K562 (cell line): ENCODE measurements around the gene LRRIQ4. TPM values are rescaled to one million over a fixed set of nuclear protein-coding genes. Genes with fewer than 3 reads are reported as not detected.

ENCODE experiments used
- ATAC-seq: fragments of 200-7000 bp; cut with Tn5 transposase; 3 replicates; pipeline ENCODE4 v1.9.1; 2020; ENCODE audit warnings: moderate library complexity
- BruUV-seq: library from RNA; stranded (reverse); fragments of 400-500 nt; replicated peaks from 2 replicates; lab custom pipeline; 2021; lab: Mats Ljungman, UMichigan
- CTCF ChIA-PET: fragments of 300-600 bp; formaldehyde crosslinking; extraction: SDS; loops from one replicate; lab custom pipeline; 2021; ENCODE audit warnings: low intra/inter-chr PET ratio; lab: Yijun Ruan, JAX
- POLR2A ChIA-PET: fragments of 300-600, 350-650 bp; sonication (Branson Sonifier 250); formaldehyde crosslinking; extraction: SDS; loops from one replicate; lab custom pipeline; 2021; ENCODE audit warnings: antibody characterized with exemption, inconsistent platforms; lab: Yijun Ruan, JAX
- DNase-seq, 4 experiments: peaks; one replicate each; pipeline versions ENCODE4 v3.0.0 to v3.0.0-alpha.2; 2011 to 2018; ENCODE audit warnings: low spot score in 3 of 4, mixed read lengths in 3 of 4; ENCODE audit errors: extremely low read depth in 1 of 4
- FAIRE-seq: peaks from 2 replicates; lab custom pipeline; 2011; peaks lifted over from hg19 to GRCh38; lab: Jason Lieb, UNC
- H2AFZ ChIP-seq: 2 replicates; pipeline ENCODE4 v1.6.0; 2011; ENCODE audit warnings: low read depth, low read length, control low read depth, inconsistent platforms
- H3K27ac ChIP-seq: fragments of 200-600 bp; 3 replicates; pipeline ENCODE4 v1.8.0; 2011; ENCODE audit warnings: low read depth, mild to moderate bottlenecking, control low read depth, inconsistent platforms, low read length, moderate library complexity, mixed read lengths; ENCODE audit errors: extremely low read depth
- H3K27me3 ChIP-seq, 2 experiments: fragments of 300-600 bp in 1 of 2; 2 replicates in 1 of 2; 3 replicates in 1 of 2; pipeline versions ENCODE4 v1.6.0 to v1.8.0; 2011; ENCODE audit warnings: inconsistent platforms in 2 of 2, low read length in 2 of 2, mild to moderate bottlenecking in 1 of 2, mixed read lengths in 1 of 2, moderate library complexity in 1 of 2; ENCODE audit not compliant: control insufficient read depth in 2 of 2, insufficient read depth in 2 of 2
- H3K36me3 ChIP-seq: fragments of 300-600 bp; 3 replicates; pipeline ENCODE4 v1.8.0; 2011; ENCODE audit warnings: mild to moderate bottlenecking, low read length, inconsistent platforms; ENCODE audit not compliant: control insufficient read depth, insufficient read depth
- H3K4me1 ChIP-seq, 2 experiments: fragments of 200-600 bp in 1 of 2; replicated peaks in 1 of 2; 2 replicates in 1 of 2; 3 replicates in 1 of 2; pipeline versions ENCODE4 v1.5.1 to v1.8.0; 2011; ENCODE audit warnings: inconsistent platforms in 2 of 2, low read length in 2 of 2, mild to moderate bottlenecking in 1 of 2, mixed read lengths in 1 of 2, moderate library complexity in 1 of 2; ENCODE audit not compliant: control insufficient read depth in 2 of 2, insufficient read depth in 2 of 2
- H3K4me2 ChIP-seq: 2 replicates; pipeline ENCODE4 v1.6.1; 2011; ENCODE audit warnings: low read length, control low read depth, inconsistent platforms, mixed read lengths; ENCODE audit not compliant: insufficient read depth
- H3K4me3 ChIP-seq: fragments of 200-600 bp; sonication (generic), shearing (Covaris generic); 2 replicates; pipeline ENCODE4 v1.5.1; 2016; ENCODE audit warnings: control low read depth, inconsistent platforms
- H3K79me2 ChIP-seq: fragments of 200-600 bp; 3 replicates; pipeline ENCODE4 v1.8.0; 2011; ENCODE audit warnings: low read length, inconsistent platforms; ENCODE audit not compliant: control insufficient read depth, insufficient read depth
- H3K9ac ChIP-seq, 2 experiments: 2 replicates each; pipeline versions ENCODE4 v1.6.0 to v1.6.1; 2011; ENCODE audit warnings: low read depth in 2 of 2, low read length in 2 of 2, control low read depth in 1 of 2, inconsistent platforms in 1 of 2, mild to moderate bottlenecking in 1 of 2, mixed read lengths in 1 of 2; ENCODE audit not compliant: insufficient read depth in 1 of 2
- H3K9me1 ChIP-seq: one replicate; pipeline ENCODE4 v1.6.0; 2011; ENCODE audit warnings: inconsistent platforms, mild to moderate bottlenecking, low read length, moderate library complexity; ENCODE audit not compliant: control insufficient read depth, insufficient read depth
- H3K9me3 ChIP-seq: replicated peaks from 2 replicates; pipeline ENCODE4 v1.5.1; 2011; ENCODE audit warnings: low read depth, low read length, inconsistent platforms; ENCODE audit not compliant: control insufficient read depth, insufficient read depth
- H4K20me1 ChIP-seq: replicated peaks from 2 replicates; pipeline ENCODE4 v1.6.1; 2011; ENCODE audit warnings: low read length, inconsistent platforms, mixed read lengths; ENCODE audit not compliant: control insufficient read depth, insufficient read depth
- ASH1L ChIP-seq: fragments of 450-650 bp; IDR thresholded peaks from 2 replicates; pipeline ENCODE4 v1.6.1; 2018; ENCODE audit warnings: borderline replicate concordance, mild to moderate bottlenecking, low read depth; ENCODE audit not compliant: partially characterized antibody
- BRD9 ChIP-seq: fragments of 450-650 bp; IDR thresholded peaks from 2 replicates; pipeline ENCODE4 v1.6.1; 2018; ENCODE audit warnings: low read depth; ENCODE audit not compliant: partially characterized antibody
- EP300 ChIP-seq: IDR thresholded peaks from 2 replicates; pipeline ENCODE4 v1.6.1; 2012; ENCODE audit warnings: low read length, improper control_type of control experiment
- HDAC1 ChIP-seq, 2 experiments: fragments of 450-650 bp; IDR thresholded peaks; 2 replicates each; pipeline ENCODE4 v1.6.1; 2016 to 2017; ENCODE audit warnings: inconsistent platforms in 1 of 2, mild to moderate bottlenecking in 1 of 2, moderate library complexity in 1 of 2
- HNRNPUL1 ChIP-seq: fragments of 200-400 bp; formaldehyde crosslinking; IDR thresholded peaks from 2 replicates; pipeline ENCODE4 v1.6.1; 2017; ENCODE audit warnings: low read length
- IFI16 ChIP-seq: fragments of 250-450 bp; sonication (Bioruptor Pico); IDR thresholded peaks from 2 replicates; pipeline ENCODE4 v2.1.2; 2022; ENCODE audit warnings: mild to moderate bottlenecking, inconsistent platforms
- LARP7 ChIP-seq: fragments of 450-650 bp; IDR thresholded peaks from 2 replicates; pipeline ENCODE4 v1.6.1; 2016
- LEF1 ChIP-seq: fragments of 450-650 bp; IDR thresholded peaks from 2 replicates; pipeline ENCODE4 v1.6.1; 2016; ENCODE audit warnings: mild to moderate bottlenecking
- NFIX ChIP-seq: fragments of 250-450 bp; sonication (Bioruptor Pico); IDR thresholded peaks from 2 replicates; pipeline ENCODE4 v1.4.0; 2020; ENCODE audit warnings: low read depth, mild to moderate bottlenecking, moderate library complexity
- POLR2AphosphoS2 ChIP-seq: IDR thresholded peaks from 2 replicates; pipeline ENCODE4 v1.6.1; 2012; ENCODE audit warnings: low read length, improper control_type of control experiment
- SNIP1 ChIP-seq: fragments of 450-650 bp; IDR thresholded peaks from 2 replicates; pipeline ENCODE4 v1.7.1; 2017; ENCODE audit warnings: low read depth, mild to moderate bottlenecking
- SP2 ChIP-seq: IDR thresholded peaks from 2 replicates; pipeline ENCODE4 v1.6.1; 2011; ENCODE audit warnings: mild to moderate bottlenecking, low read depth, low read length, moderate library complexity; ENCODE audit not compliant: poor library complexity, severe bottlenecking; ENCODE audit errors: extremely low read depth
- TSC22D4 ChIP-seq: fragments of 450-650 bp; IDR thresholded peaks from 2 replicates; pipeline ENCODE4 v1.6.1; 2016; ENCODE audit warnings: missing genetic modification characterization, missing biosample characterization, control low read depth
- ZNF217 ChIP-seq: sonication (generic); formaldehyde crosslinking; IDR thresholded peaks from 2 replicates; pipeline ENCODE4 v1.8.0; 2022; ENCODE audit warnings: mild to moderate bottlenecking, missing genetic modification reagents
- ZNF436 ChIP-seq: fragments of 250-450, 450-650 bp; sonication (Bioruptor Pico); formaldehyde crosslinking; IDR thresholded peaks from 2 replicates; pipeline ENCODE4 v1.7.0; 2020; ENCODE audit warnings: mild to moderate bottlenecking
- ZNF717 ChIP-seq: fragments of 250-450 bp; sonication (Bioruptor Pico); IDR thresholded peaks from 2 replicates; pipeline ENCODE4 v1.5.0; 2021
- WGBS: fragments of 100-300 bp; shearing (Covaris generic); methylation state at CpG from one replicate; pipeline ENCODE4 v1.1.6; 2016; ENCODE audit warnings: low coverage, mixed read lengths; ENCODE audit not compliant: insufficient coverage; ENCODE audit errors: missing lambda C conversion rate; 5-methylcytosine and 5-hydroxymethylcytosine counted together
- in situ Hi-C: fragments of 300-500 bp; cut with MboI; formaldehyde crosslinking; loops from 4 replicates; pipeline ENCODE4 v1.15.0; 2018; ENCODE audit warnings: inconsistent platforms, mixed read lengths
- intact Hi-C: fragments of 100-400 bp; cut with micrococcal nuclease; formaldehyde crosslinking; loops from 2 replicates; pipeline ENCODE4 v1.14.2; 2022
- polyA plus RNA-seq, 8 experiments: library from polyadenylated mRNA; depleted of rRNA in 4 of 8; stranded (reverse) in 5 of 8; unstranded in 3 of 8; fragments of >200 nt; fragmentation: Nextera tagmentation in 2 of 8; fragmentation: Illumina TruSeq in 1 of 8; extraction: Ambion mirVana in 2 of 8; extraction: Trizol in 1 of 8; gene quantifications; 2 replicates each; pipeline versions ENCODE4 v1.2.1 to v1.2.3, GENCODE V29; 2011 to 2014; ENCODE audit warnings: inconsistent platforms in 1 of 8, missing spikeins in 1 of 8
- total RNA-seq, 7 experiments: library from RNA; depleted of rRNA in 6 of 7; stranded (reverse); fragments of >200 nt in 6 of 7; fragmentation: Illumina TruSeq in 2 of 7; extraction: Trizol in 2 of 7; gene quantifications; 2 replicates each; pipeline versions ENCODE4 v1.2.1 to v1.2.3, GENCODE V29; 2011 to 2021; ENCODE audit warnings: low replicate concordance in 1 of 7
- TF ChIP-seq, protein P1 (sequence below): sonication (generic); formaldehyde crosslinking; IDR thresholded peaks from 2 replicates; pipeline ENCODE4 v1.8.0; 2022; ENCODE audit warnings: missing genetic modification reagents, mild to moderate bottlenecking, borderline replicate concordance
- TF ChIP-seq, protein P2 (sequence below): fragments of 450-650 bp; formaldehyde crosslinking; IDR thresholded peaks from 2 replicates; pipeline ENCODE4 v1.4.0; 2022; ENCODE audit warnings: missing genetic modification characterization
- TF ChIP-seq, protein P3 (sequence below): fragments of 250-450 bp; sonication (Bioruptor Pico); IDR thresholded peaks from 2 replicates; pipeline ENCODE4 v1.5.0; 2020; ENCODE audit warnings: mild to moderate bottlenecking, borderline replicate concordance

LRRIQ4 gene
- total and polyA plus RNA-seq, 9 of the 15 experiments (the other 6 are each of a cell fraction or from before 2014, with no cell fraction given): not detected

GRCh38 chr3:169764312-169764881 lies 48.3 kb upstream of the LRRIQ4 start:
- H3K36me3 ChIP-seq: no peaks in the 10 kb centered on the region; the same call in 2 of the 3 replicates
- in situ Hi-C loops: no loop called here
- peaks cover 6 to 23% of the 10 kb centered on the region in 2 experiments for H3K4me1 ChIP-seq
- TSS peak; percentile 98 for BruUV-seq
- H3K4me3 ChIP-seq: peak overlapping the region; percentile 71
- H3K27me3 ChIP-seq: no peaks in the 10 kb centered on the region
- no peaks in the 10 kb centered on the region for H4K20me1 ChIP-seq
- H3K9me1 ChIP-seq: no peaks in the 10 kb centered on the region
- DNase-seq (peak in 3 of 4 experiments; percentile 23 to 59 (median 29)), ATAC-seq (peak; percentile 67), FAIRE-seq (no peak)
- H3K9me3 ChIP-seq: peaks cover 13% of the 10 kb centered on the region
- peak overlapping the region; percentile 79 for H2AFZ ChIP-seq
- peak overlapping the region; percentile 85 for H3K4me2 ChIP-seq
- peaks cover 2% of the 10 kb centered on the region; the same call in 1 of the 3 replicates for H3K79me2 ChIP-seq
- peak overlapping the region; percentile 95 for H3K27ac ChIP-seq
- POLR2A ChIA-PET: interaction anchor here (0.5 to 3.2 kb wide), 9 partner anchors 9 to 80 kb away, joined by 3 to 16 read pairs (median 3); partner anchors contain the start of gene MYNN
- WGBS: 24% methylated on average over 41 of the region's 46 CpGs
- intact Hi-C loops: loop anchor here (5.0 kb wide), 3 partner anchors 203 to 648 kb away; partner anchors contain the start of genes GPR160 and SEC62
- CTCF ChIA-PET: no interaction called here
- H3K9ac ChIP-seq: peak overlapping the region; percentile 91 to 98
- no peak for TF ChIP-seq ZNF436 (CRISPR knock-in tag)
- TF ChIP-seq HDAC1 (IDR thresholded peaks at IDR 0.05): peak in 1 of 2 experiments; percentile 41; a peak in 1 of 4 replicates
- TF ChIP-seq ASH1L: no peak
- TF ChIP-seq NFIX: no peak
- no peak for TF ChIP-seq POLR2AphosphoS2
- TF ChIP-seq, protein P1, sequence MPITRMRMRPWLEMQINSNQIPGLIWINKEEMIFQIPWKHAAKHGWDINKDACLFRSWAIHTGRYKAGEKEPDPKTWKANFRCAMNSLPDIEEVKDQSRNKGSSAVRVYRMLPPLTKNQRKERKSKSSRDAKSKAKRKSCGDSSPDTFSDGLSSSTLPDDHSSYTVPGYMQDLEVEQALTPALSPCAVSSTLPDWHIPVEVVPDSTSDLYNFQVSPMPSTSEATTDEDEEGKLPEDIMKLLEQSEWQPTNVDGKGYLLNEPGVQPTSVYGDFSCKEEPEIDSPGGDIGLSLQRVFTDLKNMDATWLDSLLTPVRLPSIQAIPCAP (CRISPR knock-in tag): no peak
- no peak for TF ChIP-seq EP300
- TF ChIP-seq ZNF217: no peak
- TF ChIP-seq HNRNPUL1: no peak
- TF ChIP-seq SP2: no peak
- no peak for TF ChIP-seq LARP7
- TF ChIP-seq TSC22D4 (tag): no peak
- TF ChIP-seq SNIP1: no peak
- TF ChIP-seq, protein P2, sequence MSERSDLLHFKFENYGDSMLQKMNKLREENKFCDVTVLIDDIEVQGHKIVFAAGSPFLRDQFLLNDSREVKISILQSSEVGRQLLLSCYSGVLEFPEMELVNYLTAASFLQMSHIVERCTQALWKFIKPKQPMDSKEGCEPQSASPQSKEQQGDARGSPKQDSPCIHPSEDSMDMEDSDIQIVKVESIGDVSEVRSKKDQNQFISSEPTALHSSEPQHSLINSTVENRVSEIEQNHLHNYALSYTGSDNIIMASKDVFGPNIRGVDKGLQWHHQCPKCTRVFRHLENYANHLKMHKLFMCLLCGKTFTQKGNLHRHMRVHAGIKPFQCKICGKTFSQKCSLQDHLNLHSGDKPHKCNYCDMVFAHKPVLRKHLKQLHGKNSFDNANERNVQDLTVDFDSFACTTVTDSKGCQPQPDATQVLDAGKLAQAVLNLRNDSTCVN (CRISPR knock-in tag): no peak
- TF ChIP-seq IFI16 (CRISPR knock-in tag): no peak
- no peak for TF ChIP-seq BRD9
- TF ChIP-seq, protein P3, sequence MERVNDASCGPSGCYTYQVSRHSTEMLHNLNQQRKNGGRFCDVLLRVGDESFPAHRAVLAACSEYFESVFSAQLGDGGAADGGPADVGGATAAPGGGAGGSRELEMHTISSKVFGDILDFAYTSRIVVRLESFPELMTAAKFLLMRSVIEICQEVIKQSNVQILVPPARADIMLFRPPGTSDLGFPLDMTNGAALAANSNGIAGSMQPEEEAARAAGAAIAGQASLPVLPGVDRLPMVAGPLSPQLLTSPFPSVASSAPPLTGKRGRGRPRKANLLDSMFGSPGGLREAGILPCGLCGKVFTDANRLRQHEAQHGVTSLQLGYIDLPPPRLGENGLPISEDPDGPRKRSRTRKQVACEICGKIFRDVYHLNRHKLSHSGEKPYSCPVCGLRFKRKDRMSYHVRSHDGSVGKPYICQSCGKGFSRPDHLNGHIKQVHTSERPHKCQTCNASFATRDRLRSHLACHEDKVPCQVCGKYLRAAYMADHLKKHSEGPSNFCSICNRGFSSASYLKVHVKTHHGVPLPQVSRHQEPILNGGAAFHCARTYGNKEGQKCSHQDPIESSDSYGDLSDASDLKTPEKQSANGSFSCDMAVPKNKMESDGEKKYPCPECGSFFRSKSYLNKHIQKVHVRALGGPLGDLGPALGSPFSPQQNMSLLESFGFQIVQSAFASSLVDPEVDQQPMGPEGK: no peak
- TF ChIP-seq LEF1: no peak
- TF ChIP-seq ZNF717 (CRISPR knock-in tag): no peak
